ENCODE measurements around the gene RGS21. TPM values are rescaled to one million over a fixed set of nuclear protein-coding genes. Genes with fewer than 3 reads are reported as not detected.

RGS21 gene
- total RNA-seq, 4 donors from 2014 or later, result not detected

GRCh38 chr1:192378276-192378675 lies 61.5 kb downstream of the RGS21 start:
- H3K4me3 ChIP-seq (ENCODE audit: low read depth, poor library complexity, severe bottlenecking), result no peak overlapping the region
- intact Hi-C loops (cut with DNase I; ENCODE audit: low total_unique reads), result no loop called here
- no peak for DNase-seq (ENCODE audit: low spot score in 2 of 2)
- TF ChIP-seq, protein P1, sequence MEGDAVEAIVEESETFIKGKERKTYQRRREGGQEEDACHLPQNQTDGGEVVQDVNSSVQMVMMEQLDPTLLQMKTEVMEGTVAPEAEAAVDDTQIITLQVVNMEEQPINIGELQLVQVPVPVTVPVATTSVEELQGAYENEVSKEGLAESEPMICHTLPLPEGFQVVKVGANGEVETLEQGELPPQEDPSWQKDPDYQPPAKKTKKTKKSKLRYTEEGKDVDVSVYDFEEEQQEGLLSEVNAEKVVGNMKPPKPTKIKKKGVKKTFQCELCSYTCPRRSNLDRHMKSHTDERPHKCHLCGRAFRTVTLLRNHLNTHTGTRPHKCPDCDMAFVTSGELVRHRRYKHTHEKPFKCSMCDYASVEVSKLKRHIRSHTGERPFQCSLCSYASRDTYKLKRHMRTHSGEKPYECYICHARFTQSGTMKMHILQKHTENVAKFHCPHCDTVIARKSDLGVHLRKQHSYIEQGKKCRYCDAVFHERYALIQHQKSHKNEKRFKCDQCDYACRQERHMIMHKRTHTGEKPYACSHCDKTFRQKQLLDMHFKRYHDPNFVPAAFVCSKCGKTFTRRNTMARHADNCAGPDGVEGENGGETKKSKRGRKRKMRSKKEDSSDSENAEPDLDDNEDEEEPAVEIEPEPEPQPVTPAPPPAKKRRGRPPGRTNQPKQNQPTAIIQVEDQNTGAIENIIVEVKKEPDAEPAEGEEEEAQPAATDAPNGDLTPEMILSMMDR (IDR thresholded peaks at IDR 0.05), result no peak
- TF ChIP-seq POLR2A (IDR thresholded peaks at IDR 0.05), result no peak

GRCh38 chr1:192378878-192379277 lies 62.1 kb downstream of the RGS21 start:
- intact Hi-C loops (cut with DNase I; ENCODE audit: low total_unique reads), result no loop called here
- DNase-seq (ENCODE audit: low spot score in 2 of 2), result no peak
- no peak overlapping the region for H3K4me3 ChIP-seq (ENCODE audit: low read depth, poor library complexity, severe bottlenecking)
- TF ChIP-seq POLR2A (IDR thresholded peaks at IDR 0.05), result no peak
- TF ChIP-seq, protein P1 (IDR thresholded peaks at IDR 0.05), result no peak

DNA sequence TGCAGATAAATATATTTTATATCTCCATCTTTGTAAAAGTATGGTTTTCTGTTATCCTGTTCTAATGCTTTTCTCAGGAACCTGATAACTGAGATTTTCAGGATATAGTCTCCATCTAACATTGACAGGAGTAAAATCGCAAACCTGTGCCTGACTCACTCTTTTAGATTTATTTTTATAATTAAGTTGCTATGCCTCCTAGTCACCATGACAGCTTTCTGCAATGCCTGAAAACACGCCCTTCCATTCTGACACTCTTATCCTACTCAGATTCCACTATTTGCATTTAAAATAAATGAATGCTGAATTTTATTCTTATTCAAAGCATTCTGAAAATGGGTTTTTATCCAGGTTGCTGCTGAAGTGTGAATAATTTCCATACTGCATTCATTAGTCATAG lies 62.8 kb downstream of the RGS21 start:
- intact Hi-C loops (cut with DNase I; ENCODE audit: low total_unique reads), result no loop called here
- no peak overlapping the region for H3K4me3 ChIP-seq (ENCODE audit: low read depth, poor library complexity, severe bottlenecking)
- no peak for TF ChIP-seq POLR2A (IDR thresholded peaks at IDR 0.05)
- TF ChIP-seq, protein P1 (IDR thresholded peaks at IDR 0.05), result no peak
- WGBS, 2 donors, result 70 to 78% methylated on average over 2 of the region's 2 CpGs
- DNase-seq (ENCODE audit: low spot score in 2 of 2), result no peak

- intact Hi-C loops (cut with DNase I; ENCODE audit: low total_unique reads), result no loop called here
- no peak for TF ChIP-seq POLR2A (IDR thresholded peaks at IDR 0.05)
- TF ChIP-seq, protein P1 (IDR thresholded peaks at IDR 0.05), result no peak
Observed at GRCh38 chr1:192382758-192383157, 66.0 kb downstream of the RGS21 start.

GRCh38 chr1:192386051-192386650 lies 69.4 kb downstream of the RGS21 start:
- WGBS, 2 donors, result 88 to 89% methylated on average over 1 of the region's 1 CpG
- intact Hi-C loops (cut with DNase I; ENCODE audit: low total_unique reads), result no loop called here
- TF ChIP-seq, protein P1 (IDR thresholded peaks at IDR 0.05), result no peak
- DNase-seq (ENCODE audit: low spot score in 2 of 2), result no peak
- no peak overlapping the region for H3K4me3 ChIP-seq (ENCODE audit: low read depth, poor library complexity, severe bottlenecking)

More at GRCh38 chr1:192382758-192383157, 66.0 kb downstream of the RGS21 start:
- no peak overlapping the region for H3K4me3 ChIP-seq (ENCODE audit: low read depth, poor library complexity, severe bottlenecking)
- WGBS, 2 donors, result 80 to 93% methylated on average over 2 of the region's 2 CpGs
- no peak for DNase-seq (ENCODE audit: low spot score in 2 of 2)

- no peak overlapping the region for H3K4me3 ChIP-seq (ENCODE audit: low read depth, poor library complexity, severe bottlenecking)
- no peak for DNase-seq (ENCODE audit: low spot score in 2 of 2)
- intact Hi-C loops (cut with DNase I; ENCODE audit: low total_unique reads), result no loop called here
- TF ChIP-seq, protein P1 (IDR thresholded peaks at IDR 0.05), result no peak
- TF ChIP-seq POLR2A (IDR thresholded peaks at IDR 0.05), result no peak
- 68 to 81% methylated on average over 2 of the region's 2 CpGs for WGBS, 2 donors
Observed at GRCh38 chr1:192395211-192395610, 78.4 kb downstream of the RGS21 start.

Measured in lower leg skin (tissue), 4 donors.